ENCODE data around the gene HOXD13. TPM values are rescaled to one million over a fixed set of nuclear protein-coding genes. Genes with fewer than 3 reads are reported as not detected.

Gene HOXD13
- total RNA-seq, 6 experiments from 2014 or later: 1.2 to 1.7 (median 1.5) TPM

DNA sequence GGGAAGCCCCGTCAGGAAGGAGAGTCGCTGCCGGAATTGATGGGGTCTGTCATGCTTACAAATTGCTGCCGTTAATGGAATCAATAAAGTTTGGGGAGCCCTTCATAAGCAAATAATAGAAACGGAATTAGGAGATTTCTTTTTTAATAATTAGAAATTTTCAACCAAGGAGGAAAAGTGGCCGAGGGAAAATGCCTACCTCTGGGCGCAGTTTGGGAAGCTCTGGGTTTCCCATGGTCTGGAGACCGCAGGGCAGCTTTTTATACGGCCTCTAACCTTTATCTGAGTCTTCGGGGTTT lies 10.0 kb upstream of the HOXD13 start:
- Mint-ChIP-seq H3K27ac (no peak overlapping the region), H3K36me3 (ENCODE audit: low read depth) (peaks cover 12% of the 10 kb centered on the region), H3K4me1 (ENCODE audit: low read depth) (peaks cover 17% of the 10 kb centered on the region), H3K4me3 (no peak overlapping the region), H3K9me3 (peaks cover 30% of the 10 kb centered on the region), H3K27me3 (ENCODE audit: insufficient read depth) (peaks cover 59% of the 10 kb centered on the region)
- TF ChIP-seq, protein P1, sequence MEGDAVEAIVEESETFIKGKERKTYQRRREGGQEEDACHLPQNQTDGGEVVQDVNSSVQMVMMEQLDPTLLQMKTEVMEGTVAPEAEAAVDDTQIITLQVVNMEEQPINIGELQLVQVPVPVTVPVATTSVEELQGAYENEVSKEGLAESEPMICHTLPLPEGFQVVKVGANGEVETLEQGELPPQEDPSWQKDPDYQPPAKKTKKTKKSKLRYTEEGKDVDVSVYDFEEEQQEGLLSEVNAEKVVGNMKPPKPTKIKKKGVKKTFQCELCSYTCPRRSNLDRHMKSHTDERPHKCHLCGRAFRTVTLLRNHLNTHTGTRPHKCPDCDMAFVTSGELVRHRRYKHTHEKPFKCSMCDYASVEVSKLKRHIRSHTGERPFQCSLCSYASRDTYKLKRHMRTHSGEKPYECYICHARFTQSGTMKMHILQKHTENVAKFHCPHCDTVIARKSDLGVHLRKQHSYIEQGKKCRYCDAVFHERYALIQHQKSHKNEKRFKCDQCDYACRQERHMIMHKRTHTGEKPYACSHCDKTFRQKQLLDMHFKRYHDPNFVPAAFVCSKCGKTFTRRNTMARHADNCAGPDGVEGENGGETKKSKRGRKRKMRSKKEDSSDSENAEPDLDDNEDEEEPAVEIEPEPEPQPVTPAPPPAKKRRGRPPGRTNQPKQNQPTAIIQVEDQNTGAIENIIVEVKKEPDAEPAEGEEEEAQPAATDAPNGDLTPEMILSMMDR (IDR thresholded peaks at IDR 0.05): no peak
- no peak for DNase-seq

DNA sequence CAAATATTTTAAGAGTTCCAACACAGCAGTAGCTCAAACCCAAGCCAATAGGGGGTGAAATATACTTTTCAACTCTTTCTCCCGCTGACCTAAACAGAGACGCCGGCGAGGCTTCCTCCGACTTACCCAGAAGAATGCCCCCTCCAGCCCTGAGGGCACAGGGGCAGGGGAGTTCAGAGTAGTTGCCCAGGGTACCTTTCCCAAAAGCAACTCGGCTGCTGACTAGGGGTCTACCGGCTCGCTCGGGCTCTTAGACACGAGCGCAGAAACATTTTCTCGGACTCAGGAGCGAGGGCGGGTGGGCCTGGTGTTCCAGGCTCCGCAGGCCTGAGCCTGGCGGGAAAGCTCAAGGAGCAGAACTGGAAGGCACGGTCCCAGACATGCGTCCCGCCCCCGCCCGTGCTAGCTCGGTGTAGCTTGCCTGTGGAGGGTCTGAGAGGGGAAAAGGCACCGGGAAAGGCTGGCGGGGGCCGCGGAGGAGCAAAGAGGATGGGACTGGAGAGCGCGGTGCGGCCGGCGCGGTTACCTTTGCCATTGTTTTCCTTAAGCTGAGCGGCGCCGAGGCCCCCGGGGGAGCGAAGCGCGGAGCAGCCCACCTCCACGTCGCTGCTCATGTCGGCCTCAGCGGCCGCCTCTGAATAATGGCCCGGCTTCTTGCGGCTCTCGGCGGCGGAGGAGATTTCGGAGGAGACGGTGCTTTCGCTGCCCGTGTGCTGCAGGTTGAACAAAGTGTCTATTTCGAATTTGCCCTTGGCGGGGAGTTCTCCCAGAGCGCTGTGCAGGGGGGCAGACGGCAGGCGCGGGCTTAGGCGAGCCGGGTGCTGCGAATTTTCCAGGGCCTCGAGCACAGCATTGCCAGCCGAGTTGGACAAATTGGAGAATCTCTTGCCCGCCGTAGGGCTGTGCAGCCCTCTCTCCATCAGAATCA lies 9.4 kb upstream of the HOXD13 start:
- Mint-ChIP-seq H3K9me3 (peaks cover 30% of the 10 kb centered on the region), H3K4me3 (no peak overlapping the region), H3K27ac (no peak overlapping the region), H3K4me1 (ENCODE audit: low read depth) (peaks cover 19% of the 10 kb centered on the region), H3K36me3 (ENCODE audit: low read depth) (peaks cover 12% of the 10 kb centered on the region), H3K27me3 (ENCODE audit: insufficient read depth) (peaks cover 63% of the 10 kb centered on the region)
- DNase-seq: no peak
- TF ChIP-seq, protein P1 (IDR thresholded peaks at IDR 0.05): no peak

DNA sequence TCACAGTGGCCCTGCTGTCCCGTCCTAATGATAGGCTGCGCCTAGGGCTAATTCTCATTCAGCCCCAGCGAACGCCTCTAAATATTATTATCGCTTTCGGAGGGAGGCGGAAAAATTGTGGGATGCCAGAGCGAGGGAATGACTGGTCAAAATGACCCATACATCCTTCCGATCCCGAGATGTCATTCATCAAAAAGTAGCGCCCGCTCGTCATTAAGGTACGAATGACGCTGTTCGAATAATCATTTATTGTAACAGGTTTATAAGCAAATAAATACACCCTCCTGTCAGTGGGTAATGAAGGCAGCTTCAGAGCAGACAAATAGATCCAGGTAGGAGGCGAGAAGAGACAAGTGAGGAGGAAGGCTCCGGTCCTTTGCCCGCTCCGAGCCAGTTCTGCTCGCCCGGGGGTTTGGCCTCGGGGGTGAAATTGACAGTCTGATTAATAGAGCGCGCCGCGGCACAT lies 8.7 kb upstream of the HOXD13 start, which contains the start of gene EVX2:
TSS of gene EVX2 (minus strand) at position 167 of the 466 bp plus-strand sequence. CDS start 186 bp downstream, outside the sequence.
- Mint-ChIP-seq H3K4me3 (peak within 1 kb of the TSS; percentile 44), H3K9me3 (peaks cover 30% of the 10 kb centered on the region), H3K36me3 (ENCODE audit: low read depth) (peaks cover 12% of the 10 kb centered on the region), H3K27ac (no peak within 1 kb of the TSS), H3K4me1 (ENCODE audit: low read depth) (peaks cover 23% of the 10 kb centered on the region), H3K27me3 (ENCODE audit: insufficient read depth) (peaks cover 58% of the 10 kb centered on the region)
- TF ChIP-seq, protein P1 (IDR thresholded peaks at IDR 0.05): no peak
- DNase-seq: no peak

DNA sequence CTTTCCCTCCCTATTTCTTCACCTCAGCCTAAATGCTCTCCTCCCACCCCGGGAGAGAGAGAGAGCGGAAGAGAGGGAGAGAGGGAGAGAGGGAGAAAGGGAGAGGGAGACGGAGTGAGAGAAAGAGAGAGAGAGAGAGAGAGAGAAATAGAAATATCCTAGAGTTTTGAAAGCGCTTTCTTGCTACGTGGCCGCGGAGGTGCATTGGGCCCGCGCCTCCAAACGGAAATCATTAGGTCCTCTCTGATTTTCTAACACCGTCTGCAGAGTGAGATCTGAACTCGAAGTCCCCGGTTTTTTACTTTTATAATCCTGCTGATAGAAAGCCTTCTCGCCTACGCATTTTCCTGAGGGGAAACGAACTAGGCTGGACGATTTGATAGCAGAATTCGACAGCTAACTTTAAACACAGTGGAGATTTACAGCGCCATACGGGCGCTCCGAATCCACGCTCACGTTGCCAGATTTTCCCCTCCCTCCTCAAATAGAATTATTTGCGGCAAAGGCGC lies 7.9 kb upstream of the HOXD13 start:
- H3K27me3 Mint-ChIP-seq (ENCODE audit: insufficient read depth): peaks cover 53% of the 10 kb centered on the region
- TF ChIP-seq, protein P1 (IDR thresholded peaks at IDR 0.05): no peak
- DNase-seq: no peak
- H3K27ac Mint-ChIP-seq: no peak overlapping the region
- H3K4me1 Mint-ChIP-seq (ENCODE audit: low read depth): peaks cover 15% of the 10 kb centered on the region
- H3K36me3 Mint-ChIP-seq (ENCODE audit: low read depth): peaks cover 12% of the 10 kb centered on the region
- H3K4me3 Mint-ChIP-seq: peak overlapping the region; percentile 44
- H3K9me3 Mint-ChIP-seq: peaks cover 30% of the 10 kb centered on the region

DNA sequence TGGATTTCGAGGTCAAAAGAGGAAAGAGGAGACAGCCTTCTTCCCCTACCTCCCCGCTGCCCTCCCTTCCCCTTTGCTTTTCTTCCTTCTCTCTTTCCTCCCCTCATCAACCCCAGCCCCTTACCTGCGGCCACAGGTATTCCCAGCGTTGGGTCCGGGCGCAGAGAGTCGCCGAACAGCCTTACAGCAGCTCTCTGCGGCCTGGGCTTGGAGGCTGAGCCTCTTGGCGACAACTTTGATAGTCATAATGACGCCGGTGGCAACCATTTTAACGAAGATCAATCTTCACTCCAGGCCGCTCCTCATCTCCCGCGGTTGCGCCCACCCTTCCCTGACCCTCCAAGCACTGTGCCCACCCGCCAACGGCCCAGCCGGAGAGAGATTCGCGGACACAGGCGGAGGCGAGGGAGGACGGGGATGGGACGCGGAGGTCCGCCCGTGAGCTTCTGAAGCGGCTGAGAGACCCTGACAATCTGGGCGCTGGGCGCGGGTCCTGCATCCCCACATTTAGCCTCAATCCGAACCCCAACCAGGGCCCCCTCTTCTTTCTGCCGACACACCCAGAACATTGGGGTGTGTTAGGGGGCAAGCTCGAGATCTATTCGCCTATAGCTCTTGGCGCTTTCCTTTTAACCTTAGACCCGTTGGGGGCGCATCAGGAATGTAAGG lies 7.3 kb upstream of the HOXD13 start:
- Mint-ChIP-seq H3K27me3 (ENCODE audit: insufficient read depth) (peaks cover 58% of the 10 kb centered on the region), H3K27ac (no peak overlapping the region), H3K9me3 (peaks cover 30% of the 10 kb centered on the region), H3K4me1 (ENCODE audit: low read depth) (peaks cover 15% of the 10 kb centered on the region), H3K36me3 (ENCODE audit: low read depth) (peaks cover 12% of the 10 kb centered on the region), H3K4me3 (peak overlapping the region; percentile 31)
- TF ChIP-seq, protein P1 (IDR thresholded peaks at IDR 0.05): no peak
- no peak for DNase-seq
